Hair follicular keratinocyte (primary cell): ENCODE data around the gene APELA. TPM values are rescaled to one million over a fixed set of nuclear protein-coding genes. Genes with fewer than 3 reads are reported as not detected.

Experiments
- total RNA-seq: library from RNA; depleted of rRNA; stranded (reverse); fragments of >200 nt; gene quantifications from 2 replicates; pipeline ENCODE4 v1.2.3, GENCODE V29; 2015

Gene APELA
- total RNA-seq: not detected in 2 replicates

GRCh38 chr4:164876700-164877324 is at the start of gene APELA:
Gene APELA (plus strand): TSS chr4:164877178. CDS start chr4:164877332, 154 bp downstream.

Other genes starting within 250 kb of the APELA start
- not detected in 2 replicates for gene SMIM31, start 123.0 kb upstream of the APELA start, total RNA-seq
- gene TRIM61, start 100.5 kb downstream of the APELA start, total RNA-seq: 0.62 and 1.9 TPM in 2 replicates
- not detected in 2 replicates for gene TRIM60, start 154.8 kb downstream of the APELA start, total RNA-seq
- not detected in 2 replicates for gene TRIM75, start 176.7 kb downstream of the APELA start, total RNA-seq
- 15.4 and 15.6 TPM in 2 replicates for gene TMEM192, start 235.7 kb downstream of the APELA start, total RNA-seq